ENCODE measurements around the gene SBF2.

The SBF2 gene

DNA sequence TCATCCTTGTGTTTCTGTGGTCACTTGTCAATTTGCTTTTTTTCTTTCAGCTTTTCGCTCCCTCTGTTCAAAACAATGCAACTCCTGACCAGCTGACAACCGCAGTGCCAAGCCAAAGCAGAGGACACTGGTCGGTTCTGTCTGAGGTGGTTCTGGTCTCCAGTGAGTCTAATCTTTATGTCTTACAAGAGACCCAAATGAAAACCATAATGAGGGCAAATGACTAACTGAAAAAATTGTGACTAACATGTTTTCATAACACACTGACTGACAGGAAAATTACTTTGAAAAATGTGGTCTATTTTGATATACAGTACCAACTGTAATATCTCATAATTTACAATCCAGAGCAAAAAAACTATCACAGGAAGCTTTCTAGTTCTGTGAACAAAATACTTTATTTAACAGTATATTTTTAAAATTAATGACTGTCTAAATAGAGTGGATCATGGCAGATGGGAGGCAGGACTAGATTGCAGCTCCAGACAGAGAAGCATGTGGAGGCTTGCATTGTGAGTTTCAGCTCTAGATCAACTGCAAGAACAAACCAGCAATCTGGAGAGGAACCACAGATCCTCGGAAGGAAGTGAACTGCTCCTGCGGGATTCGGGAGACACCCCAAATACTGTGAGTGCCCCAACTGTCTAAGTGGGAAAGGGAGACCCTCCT lies 311.8 kb downstream of the SBF2 start:
- no peaks in the 10 kb centered on the region for H3K79me2 ChIP-seq (ENCODE audit: insufficient read depth, low read depth)
- TF ChIP-seq, protein P1, sequence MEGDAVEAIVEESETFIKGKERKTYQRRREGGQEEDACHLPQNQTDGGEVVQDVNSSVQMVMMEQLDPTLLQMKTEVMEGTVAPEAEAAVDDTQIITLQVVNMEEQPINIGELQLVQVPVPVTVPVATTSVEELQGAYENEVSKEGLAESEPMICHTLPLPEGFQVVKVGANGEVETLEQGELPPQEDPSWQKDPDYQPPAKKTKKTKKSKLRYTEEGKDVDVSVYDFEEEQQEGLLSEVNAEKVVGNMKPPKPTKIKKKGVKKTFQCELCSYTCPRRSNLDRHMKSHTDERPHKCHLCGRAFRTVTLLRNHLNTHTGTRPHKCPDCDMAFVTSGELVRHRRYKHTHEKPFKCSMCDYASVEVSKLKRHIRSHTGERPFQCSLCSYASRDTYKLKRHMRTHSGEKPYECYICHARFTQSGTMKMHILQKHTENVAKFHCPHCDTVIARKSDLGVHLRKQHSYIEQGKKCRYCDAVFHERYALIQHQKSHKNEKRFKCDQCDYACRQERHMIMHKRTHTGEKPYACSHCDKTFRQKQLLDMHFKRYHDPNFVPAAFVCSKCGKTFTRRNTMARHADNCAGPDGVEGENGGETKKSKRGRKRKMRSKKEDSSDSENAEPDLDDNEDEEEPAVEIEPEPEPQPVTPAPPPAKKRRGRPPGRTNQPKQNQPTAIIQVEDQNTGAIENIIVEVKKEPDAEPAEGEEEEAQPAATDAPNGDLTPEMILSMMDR (conservative IDR thresholded peaks at IDR 0.05; ENCODE audit: low read depth, low read length): no peak
- H4K20me1 ChIP-seq (ENCODE audit: insufficient read depth): no peaks in the 10 kb centered on the region
- H3K4me2 ChIP-seq: no peak overlapping the region
- no peaks in the 10 kb centered on the region for H3K36me3 ChIP-seq (ENCODE audit: insufficient read depth)
- no peak overlapping the region for H3K4me3 ChIP-seq (IDR thresholded peaks at IDR 0.05; ENCODE audit: insufficient read depth, low read depth, low read length)
- no peaks in the 10 kb centered on the region for H3K4me1 ChIP-seq (ENCODE audit: low read depth, poor library complexity, severe bottlenecking)
- no peak overlapping the region for H3K27ac ChIP-seq
- H3K9ac ChIP-seq: no peak overlapping the region
- H3K27me3 ChIP-seq (ENCODE audit: insufficient read depth, low read depth): no peaks in the 10 kb centered on the region
- no peak overlapping the region for H2AFZ ChIP-seq (ENCODE audit: low read depth)

DNA sequence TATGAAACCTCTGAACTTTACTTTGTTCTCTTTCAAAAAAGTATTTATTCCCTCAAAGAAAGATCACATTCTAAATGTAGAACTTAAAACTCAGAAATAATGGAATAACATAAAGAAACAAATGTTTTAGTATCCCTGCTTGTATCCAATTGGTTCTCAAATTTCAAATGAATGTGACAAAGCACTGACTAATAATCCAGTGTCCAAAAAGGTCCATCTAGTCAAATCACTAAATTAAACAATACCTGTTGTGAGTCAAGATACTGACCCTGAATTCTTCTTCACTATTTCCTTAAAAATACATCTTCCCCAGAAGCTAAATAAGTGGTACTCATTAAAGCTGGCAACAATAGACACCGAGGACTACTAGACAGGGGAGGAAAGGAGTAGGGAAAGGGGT lies 313.1 kb downstream of the SBF2 start:
- Histone ChIP-seq H4K20me1 (ENCODE audit: insufficient read depth) (no peaks in the 10 kb centered on the region), H3K27ac (no peak overlapping the region), H2AFZ (ENCODE audit: low read depth) (no peak overlapping the region), H3K36me3 (ENCODE audit: insufficient read depth) (no peaks in the 10 kb centered on the region), H3K4me1 (ENCODE audit: low read depth, poor library complexity, severe bottlenecking) (no peaks in the 10 kb centered on the region), H3K27me3 (ENCODE audit: insufficient read depth, low read depth) (no peaks in the 10 kb centered on the region), H3K9ac (no peak overlapping the region), H3K79me2 (ENCODE audit: insufficient read depth, low read depth) (no peaks in the 10 kb centered on the region), H3K4me2 (no peak overlapping the region), H3K4me3 (IDR thresholded peaks at IDR 0.05; ENCODE audit: insufficient read depth, low read depth, low read length) (no peak overlapping the region)
- TF ChIP-seq, protein P1 (conservative IDR thresholded peaks at IDR 0.05; ENCODE audit: low read depth, low read length): no peak

DNA sequence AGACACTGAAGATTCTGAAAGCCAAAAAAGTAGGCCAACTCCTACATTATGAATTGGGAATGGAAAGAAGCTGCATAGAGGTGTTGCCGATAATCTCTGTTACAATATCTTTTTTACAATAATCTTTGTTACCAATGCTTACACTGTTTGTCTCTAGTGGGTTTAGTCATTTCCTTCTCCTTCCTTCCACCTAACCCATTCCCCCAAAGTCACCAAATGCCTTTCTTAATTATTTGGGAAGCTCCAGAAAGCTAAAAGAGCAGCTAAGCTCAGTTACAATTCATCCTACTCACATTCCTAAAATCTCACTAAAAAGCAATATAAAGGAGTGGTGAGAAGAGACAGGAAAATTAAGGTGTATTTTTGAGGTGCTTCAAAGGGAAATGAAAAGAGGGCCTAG lies 316.5 kb downstream of the SBF2 start:
- H3K79me2 ChIP-seq (ENCODE audit: insufficient read depth, low read depth): no peaks in the 10 kb centered on the region
- TF ChIP-seq, protein P1 (conservative IDR thresholded peaks at IDR 0.05; ENCODE audit: low read depth, low read length): no peak
- no peaks in the 10 kb centered on the region for H3K27me3 ChIP-seq (ENCODE audit: insufficient read depth, low read depth)
- no peak overlapping the region for H3K9ac ChIP-seq
- no peak overlapping the region for H3K4me2 ChIP-seq
- no peaks in the 10 kb centered on the region for H4K20me1 ChIP-seq (ENCODE audit: insufficient read depth)
- no peaks in the 10 kb centered on the region for H3K36me3 ChIP-seq (ENCODE audit: insufficient read depth)
- H3K4me1 ChIP-seq (ENCODE audit: low read depth, poor library complexity, severe bottlenecking): no peaks in the 10 kb centered on the region
- no peak overlapping the region for H3K4me3 ChIP-seq (IDR thresholded peaks at IDR 0.05; ENCODE audit: insufficient read depth, low read depth, low read length)
- no peak overlapping the region for H2AFZ ChIP-seq (ENCODE audit: low read depth)
- H3K27ac ChIP-seq: no peak overlapping the region

DNA sequence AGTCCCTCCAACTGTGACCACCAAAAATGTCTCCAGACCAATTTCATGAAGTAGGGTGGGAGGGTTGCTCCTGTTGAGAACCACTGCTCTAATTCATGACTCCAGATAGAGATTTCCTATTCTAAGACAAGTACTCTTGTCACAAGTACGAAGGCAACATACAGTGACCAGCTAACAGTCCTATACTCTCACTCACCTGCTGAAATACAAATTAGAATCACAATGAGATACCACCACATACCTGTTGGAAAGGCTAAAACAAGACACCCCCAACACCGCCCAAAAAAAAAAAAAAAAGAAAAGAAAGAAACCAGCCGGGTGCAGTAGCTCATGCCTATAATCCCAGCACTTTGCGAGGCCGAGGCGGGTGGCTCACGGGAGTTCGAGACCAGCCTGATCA lies 319.6 kb downstream of the SBF2 start:
- no peaks in the 10 kb centered on the region for H3K36me3 ChIP-seq (ENCODE audit: insufficient read depth)
- no peak overlapping the region for H3K9ac ChIP-seq
- H4K20me1 ChIP-seq (ENCODE audit: insufficient read depth): no peaks in the 10 kb centered on the region
- H2AFZ ChIP-seq (ENCODE audit: low read depth): no peak overlapping the region
- H3K27me3 ChIP-seq (ENCODE audit: insufficient read depth, low read depth): no peaks in the 10 kb centered on the region
- TF ChIP-seq, protein P1 (conservative IDR thresholded peaks at IDR 0.05; ENCODE audit: low read depth, low read length): no peak
- H3K4me1 ChIP-seq (ENCODE audit: low read depth, poor library complexity, severe bottlenecking): no peaks in the 10 kb centered on the region
- H3K4me3 ChIP-seq (IDR thresholded peaks at IDR 0.05; ENCODE audit: insufficient read depth, low read depth, low read length): no peak overlapping the region
- H3K79me2 ChIP-seq (ENCODE audit: insufficient read depth, low read depth): no peaks in the 10 kb centered on the region
- H3K4me2 ChIP-seq: no peak overlapping the region
- H3K27ac ChIP-seq: no peak overlapping the region

Measured in KMS-11 (cell line).